GM21447 (cell line): Measurements from ENCODE around the gene F7.
"Not testable (repeated sequence)": the region's sequence is repeated elsewhere in the genome, so short reads cannot be mapped to it uniquely, and the experiment has no call there.

Experiments
- ATAC-seq: cut with Tn5 transposase; IDR thresholded peaks from one replicate; pipeline ENCODE4 v1.9.1; 2021; ENCODE audit not compliant: unreplicated experiment

Gene F7

DNA sequence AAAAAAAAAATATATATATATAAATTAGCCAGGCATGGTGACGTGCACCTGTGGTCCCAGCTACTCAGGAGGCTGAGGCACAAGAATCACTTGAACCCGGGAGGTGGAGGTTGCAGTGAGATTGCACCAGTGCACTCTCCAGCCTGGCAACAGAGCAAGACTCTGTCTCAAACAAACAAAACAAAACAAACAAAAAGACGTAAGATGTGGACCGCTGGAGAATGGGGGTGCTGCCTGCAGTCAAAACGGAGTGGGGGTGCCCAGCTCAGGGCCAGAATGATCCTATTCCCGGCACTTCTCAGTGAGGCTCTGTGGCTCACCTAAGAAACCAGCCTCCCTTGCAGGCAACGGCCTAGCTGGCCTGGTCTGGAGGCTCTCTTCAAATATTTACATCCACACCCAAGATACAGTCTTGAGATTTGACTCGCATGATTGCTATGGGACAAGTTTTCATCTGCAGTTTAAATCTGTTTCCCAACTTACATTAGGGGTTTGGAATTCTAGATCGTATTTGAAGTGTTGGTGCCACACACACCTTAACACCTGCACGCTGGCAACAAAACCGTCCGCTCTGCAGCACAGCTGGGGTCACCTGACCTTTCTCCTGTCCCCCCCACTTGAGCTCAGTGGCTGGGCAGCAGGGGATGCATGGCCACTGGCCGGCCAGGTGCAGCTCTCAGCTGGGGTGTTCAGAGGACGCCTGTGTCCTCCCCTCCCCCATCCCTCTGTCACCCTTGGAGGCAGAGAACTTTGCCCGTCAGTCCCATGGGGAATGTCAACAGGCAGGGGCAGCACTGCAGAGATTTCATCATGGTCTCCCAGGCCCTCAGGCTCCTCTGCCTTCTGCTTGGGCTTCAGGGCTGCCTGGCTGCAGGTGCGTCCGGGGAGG is at the start of gene F7:
Gene F7 (plus strand): TSS at position 760 of the 889 bp plus-strand sequence. CDS start 51 bp downstream, at position 811.
- no peak for ATAC-seq

DNA sequence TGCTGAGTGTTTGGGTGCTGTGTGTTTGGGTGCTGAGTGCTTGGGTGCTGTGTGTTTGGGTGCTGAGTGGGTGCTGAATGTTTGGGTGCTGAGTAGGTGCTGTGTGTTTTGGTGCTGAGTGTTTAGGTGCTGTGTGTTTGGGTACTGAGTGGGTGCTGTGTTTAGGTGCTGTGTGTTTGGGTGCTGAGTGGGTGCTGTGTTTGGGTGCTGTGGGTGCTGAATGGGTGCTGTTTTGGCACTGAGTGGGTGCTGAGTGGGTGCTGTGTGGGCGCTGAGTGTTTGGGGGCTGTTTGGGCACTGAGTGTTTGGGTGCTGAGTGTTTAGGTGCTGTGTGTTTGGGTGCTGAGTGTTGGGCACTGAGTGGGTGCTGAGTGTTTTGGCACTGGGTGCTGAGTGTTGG is 48.5 kb upstream of the F7 start:
- ATAC-seq: no peak

DNA sequence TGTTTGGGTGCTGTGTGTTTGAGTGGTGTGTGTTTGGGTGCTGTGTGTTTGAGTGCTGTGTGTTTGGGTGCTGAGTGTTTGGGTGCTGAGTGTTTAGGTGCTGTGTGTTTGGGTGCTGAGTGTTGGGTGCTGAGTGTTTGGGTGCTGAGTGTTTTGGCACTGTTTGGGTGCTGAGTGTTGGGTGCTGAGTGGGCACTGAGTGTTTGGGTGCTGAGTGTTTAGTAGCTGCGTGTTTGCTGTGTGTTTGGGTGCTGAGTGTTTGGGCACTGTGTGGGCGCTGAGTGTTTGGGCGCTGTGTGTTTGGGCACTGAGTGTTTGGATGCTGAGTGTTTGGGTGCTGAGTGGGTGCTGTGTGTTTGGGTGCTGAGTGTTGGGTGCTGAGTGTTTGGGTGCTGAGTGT is 48.0 kb upstream of the F7 start:
- not testable (repeated sequence) for ATAC-seq

DNA sequence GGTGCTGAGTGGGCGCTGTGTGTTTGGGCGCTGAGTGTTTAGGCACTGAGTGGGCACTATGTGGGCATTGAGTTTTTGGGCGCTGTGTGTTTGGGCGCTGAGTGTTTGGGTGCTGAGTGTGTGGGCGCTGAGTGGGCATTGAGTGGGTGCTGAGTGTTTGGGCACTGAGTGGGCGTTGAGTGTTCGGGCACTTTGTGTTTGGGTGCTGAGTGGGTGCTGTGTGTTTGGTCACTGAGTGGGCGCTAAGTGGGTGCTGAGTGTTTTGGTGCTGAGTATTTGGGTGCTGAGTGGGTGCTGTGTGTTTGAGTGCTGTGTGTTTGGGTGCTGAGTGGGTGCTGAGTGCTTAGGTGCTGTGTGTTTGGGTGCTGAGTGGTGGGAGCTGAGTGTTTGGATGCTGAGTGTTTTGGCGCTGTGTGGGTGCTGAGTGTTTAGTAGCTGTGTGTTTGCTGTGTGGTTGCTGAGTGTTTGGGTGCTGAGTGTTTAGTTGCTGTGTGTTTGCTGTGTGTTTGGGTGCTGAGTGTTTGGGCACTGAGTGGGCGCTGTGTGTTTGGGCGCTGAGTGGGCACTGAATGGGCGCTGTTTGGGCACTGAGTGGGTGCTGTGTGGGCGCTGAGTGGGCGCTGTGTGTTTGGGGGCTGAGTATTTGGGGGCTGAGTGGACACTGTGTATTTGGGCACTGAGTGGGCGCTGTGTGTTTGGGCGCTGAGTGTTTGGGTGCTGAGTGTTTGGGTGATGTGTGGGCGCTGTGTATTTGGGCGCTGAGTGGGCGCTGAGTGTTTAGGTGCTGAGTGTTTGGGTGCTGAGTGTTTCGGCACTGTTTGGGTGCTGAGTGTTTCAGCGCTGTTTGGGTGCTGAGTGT is 47.2 kb upstream of the F7 start:
- no peak for ATAC-seq

DNA sequence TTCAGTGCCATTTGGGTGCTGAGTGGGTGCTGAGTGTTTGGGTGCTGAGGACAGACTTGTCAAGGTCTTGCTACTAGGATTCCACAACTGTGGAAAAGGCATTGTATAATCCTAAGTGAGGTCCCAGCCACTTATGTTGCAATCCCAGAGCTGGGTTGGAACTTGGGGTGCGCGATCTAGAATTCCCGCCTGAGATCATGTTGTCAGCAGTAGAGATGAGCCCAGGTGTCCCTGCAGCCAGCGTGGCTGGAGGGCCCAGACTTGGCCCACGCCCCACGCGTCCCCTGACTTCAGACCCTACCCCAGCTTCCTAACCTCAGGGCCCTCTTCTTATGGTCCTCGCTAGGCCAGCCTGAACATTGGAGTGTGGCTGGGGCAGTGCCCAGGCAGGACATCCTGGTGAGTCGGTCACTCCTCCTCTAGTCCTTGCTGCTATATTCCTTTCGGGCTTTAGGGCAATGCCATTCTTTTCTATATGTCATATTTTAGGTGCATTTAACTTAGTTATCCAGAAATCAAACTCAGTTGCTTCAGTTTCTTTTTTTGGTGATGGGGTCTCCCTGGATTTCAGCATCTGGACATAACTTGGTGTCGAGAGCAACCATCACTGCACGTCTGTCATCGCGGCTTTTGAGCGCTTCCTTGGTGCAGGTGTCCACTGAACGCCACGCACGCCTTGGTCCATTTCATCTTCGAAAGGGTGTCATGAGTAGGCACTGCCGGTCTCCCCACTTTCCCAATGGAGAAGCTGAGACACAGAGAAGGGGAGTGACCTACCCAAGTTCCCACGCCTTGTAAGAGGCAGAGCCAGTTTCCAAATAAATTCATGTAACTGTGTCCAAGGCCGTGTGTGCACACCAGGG is 46.4 kb upstream of the F7 start:
- ATAC-seq: no peak

DNA sequence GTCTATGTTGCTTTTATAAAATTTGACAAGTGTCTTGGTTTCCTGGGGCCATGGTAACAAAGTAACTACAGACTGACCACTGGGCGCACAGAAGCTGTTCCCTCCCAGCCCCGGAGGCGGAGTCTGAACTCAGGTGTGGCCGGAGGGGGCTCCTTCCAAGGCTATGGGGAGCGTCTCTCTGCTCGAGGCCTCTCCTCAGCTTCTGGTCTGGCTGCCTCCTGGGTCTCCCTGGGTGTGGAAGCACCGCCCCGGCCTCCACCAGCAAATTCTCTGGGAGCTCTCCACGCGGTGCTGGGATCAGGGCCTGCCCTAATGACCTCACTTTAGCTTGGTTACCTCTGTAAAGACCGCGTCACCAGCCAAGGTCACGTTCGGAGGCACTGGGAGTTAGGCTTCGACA is 45.7 kb upstream of the F7 start:
- ATAC-seq: no peak

DNA sequence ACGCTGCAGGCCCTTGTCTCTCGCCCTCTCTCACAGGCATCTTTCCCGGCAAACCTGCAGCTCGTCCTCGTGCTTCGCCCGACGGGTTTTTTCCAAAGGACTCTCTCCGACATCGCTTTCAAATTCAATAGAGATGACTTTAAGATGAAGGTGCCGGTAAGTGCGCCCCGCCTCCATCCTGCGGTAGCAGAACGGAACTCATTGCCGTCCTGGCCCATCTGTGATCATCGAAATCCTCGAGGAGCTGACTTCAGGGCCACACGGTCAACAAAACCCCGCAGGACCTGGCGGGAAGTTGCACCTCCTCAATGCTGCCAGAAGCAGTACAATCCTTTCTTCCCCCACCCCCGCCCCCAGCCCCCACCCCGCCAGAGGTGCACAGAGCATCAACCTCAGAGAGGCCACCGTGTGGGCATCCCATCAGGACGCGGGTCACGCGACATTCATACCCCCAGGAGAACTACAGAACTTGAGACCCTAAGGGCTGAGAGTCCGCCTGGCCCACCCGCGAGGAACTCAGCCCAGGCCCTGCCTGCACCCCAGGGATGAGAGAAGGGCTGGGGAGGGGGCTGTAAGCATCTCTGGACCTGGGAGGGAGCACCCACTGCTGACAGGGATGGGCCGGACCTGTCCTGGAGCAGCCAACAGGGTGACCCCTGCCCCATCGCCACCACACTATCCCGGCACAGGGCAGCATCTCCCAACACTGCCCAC is 44.9 kb upstream of the F7 start:
- no peak for ATAC-seq

DNA sequence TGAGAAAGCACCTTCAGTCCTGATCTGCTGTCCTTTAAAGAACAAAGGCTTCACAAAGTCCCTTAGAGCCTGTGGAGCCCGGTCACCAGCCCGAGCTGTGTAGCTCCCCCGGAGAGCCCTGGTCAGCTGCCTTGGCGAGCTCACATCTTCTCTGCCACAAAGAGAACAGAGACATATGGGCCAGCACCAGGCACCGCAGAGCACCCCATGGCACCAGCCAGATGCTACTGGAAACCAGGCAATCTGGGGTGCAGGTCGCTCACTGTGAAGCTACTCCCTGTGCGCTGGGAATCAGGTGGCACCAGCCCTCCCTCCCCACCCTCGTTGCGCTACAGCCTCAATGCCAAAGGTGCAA is 44.3 kb upstream of the F7 start:
- no peak for ATAC-seq

DNA sequence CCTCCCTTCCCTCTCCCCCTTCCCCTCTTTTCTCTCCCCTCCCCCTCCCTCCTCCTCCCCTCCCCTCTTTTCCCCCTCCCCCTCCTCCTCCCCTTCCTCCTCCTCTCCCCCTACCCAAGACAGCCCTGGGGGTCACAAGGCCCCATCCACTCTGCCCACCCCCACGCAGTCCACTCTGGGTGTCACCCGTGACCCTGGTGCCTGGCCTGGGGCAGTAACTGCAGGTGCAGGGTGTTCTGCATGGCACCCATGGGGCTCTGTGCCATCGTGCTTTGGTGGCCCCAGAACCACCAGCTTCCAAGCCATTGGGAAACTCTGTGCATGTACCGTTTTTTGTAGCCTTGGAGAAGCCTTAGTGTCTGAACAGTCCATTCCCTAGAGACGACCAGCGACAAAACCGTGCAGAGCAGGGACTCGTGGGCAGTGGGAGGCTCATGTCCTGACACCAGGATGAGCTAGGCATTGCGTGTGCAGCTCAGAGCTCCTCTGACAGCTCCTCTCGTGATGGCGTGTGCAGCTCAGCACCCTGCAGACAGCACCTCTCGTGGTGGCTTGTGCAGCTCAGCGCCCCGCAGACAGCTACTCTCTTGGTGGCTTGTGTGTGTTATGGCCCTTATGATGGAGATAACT is 43.7 kb upstream of the F7 start:
- ATAC-seq: no peak

DNA sequence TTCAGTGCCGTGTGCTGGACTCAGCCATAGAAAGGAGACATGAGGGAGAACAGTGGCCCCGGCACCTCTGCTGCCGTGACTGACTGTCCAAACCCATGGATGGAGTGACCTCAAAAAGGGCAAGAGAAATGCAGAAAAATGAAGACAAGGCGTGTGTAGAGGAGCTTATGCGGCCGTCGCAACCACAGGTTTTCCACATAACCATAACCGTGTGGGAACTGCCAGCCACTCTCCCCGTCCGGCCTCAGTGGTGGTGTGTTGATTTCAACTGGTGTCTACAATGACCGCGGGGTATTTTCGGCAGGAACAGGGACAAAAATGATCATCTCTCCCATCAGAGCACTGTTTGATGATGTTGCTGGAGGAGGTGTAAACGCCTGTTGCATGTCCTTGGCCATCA is 42.9 kb upstream of the F7 start:
- no peak for ATAC-seq

DNA sequence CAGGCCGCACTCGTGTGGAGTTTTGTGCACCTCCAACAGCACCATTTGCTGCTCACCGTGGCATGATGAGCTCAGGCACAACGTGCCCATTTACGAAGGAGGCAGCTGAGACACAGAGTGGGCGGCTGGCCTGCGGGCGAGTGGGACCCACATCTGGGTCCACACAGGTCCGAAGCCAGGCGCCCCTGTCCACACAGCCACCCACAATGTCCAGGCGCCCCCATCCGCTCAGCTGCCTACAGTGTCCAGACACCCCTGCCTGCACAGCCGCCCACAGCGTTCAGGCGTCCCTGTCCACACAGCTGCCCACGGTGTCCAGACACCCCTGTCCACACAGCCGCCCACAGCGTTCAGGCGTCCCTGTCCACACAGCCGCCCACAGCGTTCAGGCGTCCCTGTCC is 42.5 kb upstream of the F7 start:
- ATAC-seq: no peak

DNA sequence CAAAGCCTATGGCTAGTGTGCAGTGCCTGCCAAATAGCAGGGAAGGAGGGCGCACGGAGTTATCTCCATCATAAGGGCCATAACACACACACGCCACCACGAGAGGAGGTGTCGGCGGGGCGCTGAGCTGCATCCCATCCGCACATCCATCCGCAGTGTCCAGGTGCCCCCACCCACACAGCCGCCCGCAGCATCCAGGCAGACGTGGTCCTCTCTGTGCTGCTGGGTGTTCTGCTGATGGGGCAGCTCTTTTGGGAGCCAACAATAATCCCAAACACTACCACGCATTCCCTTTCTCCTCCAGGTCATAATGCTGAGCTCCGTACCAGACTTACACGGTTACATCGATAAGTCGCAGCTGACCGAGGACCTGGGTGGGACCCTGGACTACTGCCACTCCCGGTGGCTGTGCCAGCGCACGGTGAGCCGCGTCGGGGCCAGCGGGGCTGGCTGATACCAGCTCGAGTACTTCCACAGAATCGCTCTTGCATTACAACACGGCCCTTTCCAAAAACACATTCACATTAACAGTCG is 41.5 kb upstream of the F7 start:
- no peak for ATAC-seq

DNA sequence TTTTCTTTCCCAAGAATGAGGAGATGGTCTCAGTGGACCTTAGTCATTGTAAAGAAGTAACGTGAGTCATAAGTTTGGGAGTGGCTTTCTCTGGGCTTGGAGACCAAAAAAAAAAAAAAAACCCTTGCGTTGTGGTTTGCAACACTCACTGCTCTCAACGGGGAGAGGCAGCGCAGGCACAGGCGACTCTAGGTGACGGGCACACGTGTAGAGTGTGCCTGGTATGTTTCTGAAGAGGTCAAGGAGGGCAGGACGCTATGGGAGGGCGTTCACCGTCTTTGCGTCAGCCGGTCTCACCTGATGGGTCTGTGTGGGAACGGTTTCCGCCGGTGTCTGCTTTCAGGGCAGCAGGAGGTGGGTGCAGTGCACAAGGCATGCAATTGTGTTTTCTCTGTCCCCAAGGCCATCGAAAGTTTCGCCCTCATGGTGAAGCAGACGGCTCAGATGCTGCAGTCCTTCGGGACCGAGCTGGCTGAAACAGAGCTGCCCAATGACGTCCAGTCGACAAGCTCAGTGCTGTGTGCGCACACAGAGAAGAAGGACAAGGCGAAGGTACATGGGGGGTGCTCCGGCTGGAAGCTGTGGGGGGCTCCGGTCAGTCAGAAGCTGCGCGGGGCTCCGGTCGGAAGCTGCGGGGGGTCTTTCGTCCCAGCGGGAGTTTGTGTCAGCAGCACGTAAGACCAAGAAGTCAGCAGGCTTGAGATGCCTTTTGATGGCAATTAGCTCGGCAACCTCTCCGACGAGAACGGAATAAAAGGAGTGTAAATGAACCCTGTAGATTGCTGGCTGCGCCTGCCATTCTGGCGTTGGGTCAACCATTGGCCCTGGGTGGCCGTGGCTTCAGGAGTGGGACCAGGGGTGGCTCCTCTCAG is 40.8 kb upstream of the F7 start:
- no peak for ATAC-seq

DNA sequence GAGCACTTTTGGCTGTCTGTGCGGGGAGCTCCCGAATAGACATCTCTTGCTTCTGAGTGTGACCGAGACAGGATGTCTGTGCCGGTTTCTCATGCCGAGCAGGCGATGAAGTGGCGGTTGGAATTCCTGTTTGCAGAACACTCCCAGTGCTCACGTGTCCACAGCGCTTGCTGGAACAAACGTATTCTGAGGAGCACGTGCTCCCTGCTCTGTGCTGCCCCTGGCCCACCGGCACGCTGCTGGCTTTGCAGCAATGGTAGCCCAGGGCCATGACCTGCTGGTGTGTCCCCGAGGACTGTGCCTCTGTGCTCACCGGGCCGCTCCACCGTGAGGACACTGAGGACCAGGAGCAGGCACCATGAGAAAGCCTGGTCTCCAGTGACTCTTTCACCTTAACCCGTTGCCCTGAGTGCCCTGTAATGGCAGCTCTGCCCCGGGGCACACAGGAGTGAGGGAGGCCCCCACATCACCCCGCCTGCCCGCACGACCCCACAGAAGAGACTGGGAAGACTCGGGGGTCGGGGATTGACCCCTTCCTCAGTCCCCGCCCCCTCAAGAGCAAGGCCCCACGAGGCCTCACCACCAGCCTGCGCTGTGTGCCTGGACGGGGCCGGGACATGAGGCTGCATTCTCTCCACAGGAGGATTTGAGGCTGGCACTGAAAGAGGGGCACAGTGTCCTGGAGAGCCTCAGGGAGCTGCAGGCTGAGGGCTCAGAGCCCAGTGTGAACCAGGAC is 40.0 kb upstream of the F7 start:
- ATAC-seq: no peak

DNA sequence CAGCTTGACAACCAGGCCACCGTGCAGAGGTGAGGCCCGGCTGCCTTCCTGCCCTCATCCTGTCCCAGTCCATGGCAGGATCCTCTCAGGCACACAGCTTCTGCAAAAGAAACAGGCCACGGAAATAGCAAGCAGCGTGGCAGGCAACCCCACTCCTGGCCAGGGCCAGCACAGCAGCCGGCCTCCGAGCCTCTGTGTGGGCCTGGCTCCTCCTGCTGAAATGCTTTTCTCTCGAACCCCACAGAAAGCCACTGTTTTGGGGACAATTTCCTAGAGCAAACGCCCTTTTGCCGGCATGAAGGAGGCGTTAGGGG is 39.5 kb upstream of the F7 start:
- ATAC-seq: no peak

DNA sequence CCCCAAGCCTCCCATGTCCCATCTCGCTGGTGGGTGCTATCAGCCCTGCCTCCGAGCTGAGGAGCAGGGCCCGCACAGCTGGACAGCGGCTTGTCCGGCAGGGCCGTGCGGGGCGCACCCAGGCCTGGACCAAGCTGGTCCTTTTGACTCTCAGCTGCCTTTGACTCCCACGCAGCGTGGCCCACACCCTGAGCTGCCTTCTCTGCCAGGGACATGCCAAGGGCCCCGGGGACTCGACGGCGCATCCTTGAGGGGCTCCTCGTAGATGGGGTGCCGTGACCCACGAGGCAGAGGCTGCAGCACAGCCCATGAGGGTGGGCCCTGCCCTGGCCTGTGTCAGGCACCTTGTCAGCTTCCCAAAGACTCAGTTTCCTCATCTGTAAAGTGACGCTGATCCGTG is 38.8 kb upstream of the F7 start:
- no peak for ATAC-seq

DNA sequence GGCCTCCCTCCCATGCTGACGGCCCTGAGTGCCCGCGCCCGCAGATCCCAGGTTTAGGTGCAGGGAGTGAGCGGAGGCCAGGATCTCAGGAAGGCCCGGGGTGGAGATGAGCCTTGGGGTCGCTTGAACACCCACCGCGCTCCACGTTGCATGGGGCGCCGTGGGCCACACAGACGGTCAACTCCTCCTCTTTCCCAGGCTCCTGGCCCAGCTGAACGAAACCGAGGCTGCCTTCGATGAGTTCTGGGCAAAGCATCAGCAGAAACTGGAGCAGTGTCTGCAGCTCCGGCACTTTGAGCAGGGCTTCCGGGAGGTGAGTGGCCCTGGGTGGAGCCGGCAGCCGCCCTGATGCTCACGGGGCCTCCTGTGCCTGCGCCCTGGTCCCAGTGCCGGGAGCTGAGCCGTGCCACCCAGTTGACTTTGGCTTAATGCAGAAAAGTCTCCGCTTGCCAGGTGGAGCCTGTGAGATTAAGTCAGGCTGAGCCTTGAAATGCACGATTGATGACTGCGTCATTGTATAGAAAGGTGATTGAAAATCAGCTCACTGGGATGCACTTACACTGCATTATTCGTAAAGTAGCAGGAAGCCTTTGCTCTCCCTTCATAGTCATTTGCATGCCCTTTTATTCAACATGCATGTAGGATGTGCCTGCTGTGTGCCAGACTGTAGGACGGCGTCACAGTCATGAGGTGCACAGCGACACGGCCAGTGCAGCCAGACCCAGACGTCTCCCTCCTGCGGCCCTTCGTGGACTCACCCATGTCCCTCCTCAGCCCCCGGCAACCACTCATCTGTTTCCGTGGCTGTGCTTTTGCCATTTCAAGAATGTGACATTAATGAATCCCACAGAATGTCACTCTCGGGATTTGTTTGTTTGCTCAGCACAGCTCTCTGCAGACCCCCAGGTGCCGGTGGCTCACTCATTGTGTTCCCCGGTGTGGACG is 35.5 kb upstream of the F7 start:
- ATAC-seq: no peak
